Measurements from ENCODE around the gene TFCP2L1.

Gene TFCP2L1

DNA sequence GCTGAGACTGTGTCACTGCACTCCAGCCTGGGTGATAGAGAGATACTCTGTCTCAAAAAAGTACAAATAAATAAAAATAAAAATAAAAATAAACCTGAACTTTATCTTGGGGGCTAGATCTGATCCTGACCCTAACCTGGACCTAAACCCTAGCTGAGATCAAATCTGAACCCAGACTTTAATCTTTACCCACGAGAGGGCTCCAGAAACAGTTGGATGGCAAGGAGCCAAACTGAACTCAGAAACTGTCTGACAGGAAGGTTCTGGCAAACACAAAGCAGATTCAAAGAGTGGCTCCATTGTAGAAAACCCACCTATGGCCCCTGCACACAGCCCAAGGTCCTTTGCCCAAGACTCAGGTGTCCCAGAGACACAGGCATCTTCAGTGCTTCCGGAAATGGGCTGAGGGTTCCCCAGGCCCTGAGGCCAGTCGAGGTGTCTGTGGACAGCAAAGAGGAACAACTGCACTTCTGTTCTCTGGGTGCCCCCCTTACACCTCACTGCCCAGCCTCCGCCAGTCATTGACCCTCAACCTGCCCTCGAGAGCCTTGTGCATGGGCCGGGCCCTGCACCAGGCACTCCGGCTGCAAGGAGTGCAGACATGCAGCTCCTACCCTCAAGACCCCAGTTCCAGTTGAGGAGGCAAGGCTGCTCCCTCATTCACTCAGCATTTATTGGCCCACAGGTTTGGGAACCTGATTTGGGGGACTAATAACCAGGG lies 95.2 kb downstream of the TFCP2L1 start:
- H3K79me2 ChIP-seq (ENCODE audit: insufficient read depth, low read length), result no peaks in the 10 kb centered on the region
- no peak overlapping the region for H3K4me2 ChIP-seq (ENCODE audit: low read depth, low read length, poor library complexity, severe bottlenecking)
- no peaks in the 10 kb centered on the region for H3K9me3 ChIP-seq (ENCODE audit: insufficient read depth, low read length)
- TF ChIP-seq, protein P1, sequence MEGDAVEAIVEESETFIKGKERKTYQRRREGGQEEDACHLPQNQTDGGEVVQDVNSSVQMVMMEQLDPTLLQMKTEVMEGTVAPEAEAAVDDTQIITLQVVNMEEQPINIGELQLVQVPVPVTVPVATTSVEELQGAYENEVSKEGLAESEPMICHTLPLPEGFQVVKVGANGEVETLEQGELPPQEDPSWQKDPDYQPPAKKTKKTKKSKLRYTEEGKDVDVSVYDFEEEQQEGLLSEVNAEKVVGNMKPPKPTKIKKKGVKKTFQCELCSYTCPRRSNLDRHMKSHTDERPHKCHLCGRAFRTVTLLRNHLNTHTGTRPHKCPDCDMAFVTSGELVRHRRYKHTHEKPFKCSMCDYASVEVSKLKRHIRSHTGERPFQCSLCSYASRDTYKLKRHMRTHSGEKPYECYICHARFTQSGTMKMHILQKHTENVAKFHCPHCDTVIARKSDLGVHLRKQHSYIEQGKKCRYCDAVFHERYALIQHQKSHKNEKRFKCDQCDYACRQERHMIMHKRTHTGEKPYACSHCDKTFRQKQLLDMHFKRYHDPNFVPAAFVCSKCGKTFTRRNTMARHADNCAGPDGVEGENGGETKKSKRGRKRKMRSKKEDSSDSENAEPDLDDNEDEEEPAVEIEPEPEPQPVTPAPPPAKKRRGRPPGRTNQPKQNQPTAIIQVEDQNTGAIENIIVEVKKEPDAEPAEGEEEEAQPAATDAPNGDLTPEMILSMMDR (IDR thresholded peaks at IDR 0.05; ENCODE audit: insufficient read depth, low read length, poor library complexity, severe bottlenecking), result no peak
- TF ChIP-seq EZH2phosphoT487 (conservative IDR thresholded peaks at IDR 0.05; ENCODE audit: low read length), result no peak
- H3K9me2 ChIP-seq (replicated peaks; ENCODE audit: insufficient read depth, low read length), result no peaks in the 10 kb centered on the region
- no peaks in the 10 kb centered on the region for H3K27me3 ChIP-seq (ENCODE audit: low read length)
- H4K20me1 ChIP-seq (ENCODE audit: low read depth, low read length), result no peaks in the 10 kb centered on the region
- no peak overlapping the region for H3K9ac ChIP-seq (ENCODE audit: low read length)
- no peak overlapping the region for H3K4me3 ChIP-seq (ENCODE audit: insufficient read depth, low read length, poor library complexity, severe bottlenecking)
- no peak overlapping the region for H3K27ac ChIP-seq (ENCODE audit: low read depth, low read length)
- H3F3A ChIP-seq (ENCODE audit: insufficient read depth), result no peaks in the 10 kb centered on the region
- no peaks in the 10 kb centered on the region for H3K36me3 ChIP-seq (ENCODE audit: low read length)
- no peak overlapping the region for H2AFZ ChIP-seq (ENCODE audit: low read depth, low read length, severe bottlenecking)

DNA sequence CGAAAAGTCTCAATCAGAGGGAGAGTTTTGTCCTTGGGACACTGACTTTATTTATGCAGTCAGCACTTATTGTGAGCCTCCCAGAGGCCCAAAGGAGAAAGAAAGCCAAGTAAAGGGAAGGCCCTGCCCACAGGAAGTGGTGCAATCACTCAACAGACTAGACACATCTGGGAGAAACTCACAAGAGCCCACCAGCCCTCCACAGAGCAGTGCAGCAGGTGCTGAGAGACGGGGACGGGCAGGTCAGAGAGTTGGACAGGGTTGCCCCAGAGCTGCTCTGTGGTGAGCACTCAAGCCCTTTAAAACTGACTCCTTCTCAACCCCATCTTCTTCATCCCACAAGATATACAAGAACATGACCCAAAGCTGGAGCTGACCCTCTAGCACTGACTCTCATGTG lies 96.0 kb downstream of the TFCP2L1 start:
- Histone ChIP-seq H3K9me3 (ENCODE audit: insufficient read depth, low read length) (no peaks in the 10 kb centered on the region), H3F3A (ENCODE audit: insufficient read depth) (no peaks in the 10 kb centered on the region), H3K4me2 (ENCODE audit: low read depth, low read length, poor library complexity, severe bottlenecking) (no peak overlapping the region), H3K4me3 (ENCODE audit: insufficient read depth, low read length, poor library complexity, severe bottlenecking) (no peak overlapping the region), H3K9ac (ENCODE audit: low read length) (no peak overlapping the region), H4K20me1 (ENCODE audit: low read depth, low read length) (no peaks in the 10 kb centered on the region), H3K27me3 (ENCODE audit: low read length) (no peaks in the 10 kb centered on the region), H3K27ac (ENCODE audit: low read depth, low read length) (no peak overlapping the region), H3K9me2 (replicated peaks; ENCODE audit: insufficient read depth, low read length) (no peaks in the 10 kb centered on the region), H2AFZ (ENCODE audit: low read depth, low read length, severe bottlenecking) (no peak overlapping the region), H3K36me3 (ENCODE audit: low read length) (no peaks in the 10 kb centered on the region), H3K79me2 (ENCODE audit: insufficient read depth, low read length) (no peaks in the 10 kb centered on the region)
- TF ChIP-seq EZH2phosphoT487 (conservative IDR thresholded peaks at IDR 0.05; ENCODE audit: low read length), result no peak
- TF ChIP-seq, protein P1 (IDR thresholded peaks at IDR 0.05; ENCODE audit: insufficient read depth, low read length, poor library complexity, severe bottlenecking), result no peak

DNA sequence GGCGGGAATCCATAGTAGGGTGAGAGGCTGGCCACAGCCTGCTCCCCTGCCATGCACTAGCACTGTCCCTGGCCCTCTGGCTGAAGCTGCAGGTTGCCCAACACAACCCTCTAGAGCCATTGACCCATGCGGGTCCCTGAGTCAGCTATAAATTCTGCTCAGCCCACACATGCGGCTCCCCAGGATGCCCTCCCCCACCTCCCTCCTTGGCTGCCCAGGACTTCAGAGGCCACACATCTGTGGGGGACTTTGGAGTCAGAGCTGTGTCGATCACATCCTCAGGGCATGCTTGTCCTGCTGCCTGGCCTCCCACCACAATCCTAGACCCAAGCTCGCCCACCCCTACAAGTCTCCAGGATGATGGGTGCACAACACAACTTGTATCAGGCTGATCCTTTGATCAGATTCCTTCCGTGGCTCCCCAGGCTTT lies 97.0 kb downstream of the TFCP2L1 start:
- Histone ChIP-seq H3K27ac (ENCODE audit: low read depth, low read length) (no peak overlapping the region), H3K4me2 (ENCODE audit: low read depth, low read length, poor library complexity, severe bottlenecking) (no peak overlapping the region), H3K9ac (ENCODE audit: low read length) (no peak overlapping the region)

More for the DNA sequence above, 97.0 kb downstream of the TFCP2L1 start:
- no peaks in the 10 kb centered on the region for H3F3A ChIP-seq (ENCODE audit: insufficient read depth)
- no peaks in the 10 kb centered on the region for H3K27me3 ChIP-seq (ENCODE audit: low read length)
- TF ChIP-seq, protein P1 (IDR thresholded peaks at IDR 0.05; ENCODE audit: insufficient read depth, low read length, poor library complexity, severe bottlenecking), result no peak
- TF ChIP-seq EZH2phosphoT487 (conservative IDR thresholded peaks at IDR 0.05; ENCODE audit: low read length), result no peak
- no peaks in the 10 kb centered on the region for H3K36me3 ChIP-seq (ENCODE audit: low read length)
- no peaks in the 10 kb centered on the region for H3K9me3 ChIP-seq (ENCODE audit: insufficient read depth, low read length)
- H2AFZ ChIP-seq (ENCODE audit: low read depth, low read length, severe bottlenecking), result no peak overlapping the region
- no peaks in the 10 kb centered on the region for H3K79me2 ChIP-seq (ENCODE audit: insufficient read depth, low read length)
- H4K20me1 ChIP-seq (ENCODE audit: low read depth, low read length), result no peaks in the 10 kb centered on the region
- no peaks in the 10 kb centered on the region for H3K9me2 ChIP-seq (replicated peaks; ENCODE audit: insufficient read depth, low read length)
- H3K4me3 ChIP-seq (ENCODE audit: insufficient read depth, low read length, poor library complexity, severe bottlenecking), result no peak overlapping the region
